ENCODE results near the gene FAM72C.
"Not testable (repeated sequence)": the region's sequence is repeated elsewhere in the genome, so short reads cannot be mapped to it uniquely, and the experiment has no call there.

Gene FAM72C

GRCh38 chr1:143971924-143972700 is at the start of gene FAM72C:
Gene FAM72C, minus strand, starts transcription at chr1:143971986. Its CDS starts 845 bp downstream, at chr1:143971141.
- H3K4me1 Mint-ChIP-seq (ENCODE audit: low read depth); H3K27me3 Mint-ChIP-seq; H3K27ac Mint-ChIP-seq; H3K9me3 Mint-ChIP-seq; H3K4me3 Mint-ChIP-seq; H3K36me3 Mint-ChIP-seq (ENCODE audit: low read depth); intact Hi-C loops (cut with micrococcal nuclease): not testable (repeated sequence)

GRCh38 chr1:144020001-144020738 is 48.4 kb upstream of the FAM72C start:
- H3K9me3 Mint-ChIP-seq; H3K36me3 Mint-ChIP-seq (ENCODE audit: low read depth); H3K27ac Mint-ChIP-seq; intact Hi-C loops (cut with micrococcal nuclease); H3K4me3 Mint-ChIP-seq; H3K27me3 Mint-ChIP-seq; H3K4me1 Mint-ChIP-seq (ENCODE audit: low read depth): not testable (repeated sequence)

- H3K9me3 Mint-ChIP-seq; H3K27me3 Mint-ChIP-seq; H3K27ac Mint-ChIP-seq; intact Hi-C loops (cut with micrococcal nuclease); H3K4me3 Mint-ChIP-seq; H3K4me1 Mint-ChIP-seq (ENCODE audit: low read depth); H3K36me3 Mint-ChIP-seq (ENCODE audit: low read depth): not testable (repeated sequence)
Measured at GRCh38 chr1:144019101-144019500, 47.3 kb upstream of the FAM72C start.

GRCh38 chr1:144015180-144015966 is 43.6 kb upstream of the FAM72C start:
- H3K9me3 Mint-ChIP-seq; H3K36me3 Mint-ChIP-seq (ENCODE audit: low read depth); H3K27me3 Mint-ChIP-seq; intact Hi-C loops (cut with micrococcal nuclease); H3K27ac Mint-ChIP-seq; H3K4me3 Mint-ChIP-seq; H3K4me1 Mint-ChIP-seq (ENCODE audit: low read depth): not testable (repeated sequence)

GRCh38 chr1:144014528-144014927 is 42.7 kb upstream of the FAM72C start:
- H3K27ac Mint-ChIP-seq: not testable (repeated sequence)

GRCh38 chr1:144014121-144014520 is 42.3 kb upstream of the FAM72C start:
- H3K27ac Mint-ChIP-seq; H3K36me3 Mint-ChIP-seq (ENCODE audit: low read depth); H3K4me3 Mint-ChIP-seq; H3K27me3 Mint-ChIP-seq; H3K9me3 Mint-ChIP-seq; H3K4me1 Mint-ChIP-seq (ENCODE audit: low read depth); intact Hi-C loops (cut with micrococcal nuclease): not testable (repeated sequence)

More at GRCh38 chr1:144014528-144014927, 42.7 kb upstream of the FAM72C start:
- H3K4me3 Mint-ChIP-seq; intact Hi-C loops (cut with micrococcal nuclease); H3K27me3 Mint-ChIP-seq; H3K4me1 Mint-ChIP-seq (ENCODE audit: low read depth); H3K9me3 Mint-ChIP-seq; H3K36me3 Mint-ChIP-seq (ENCODE audit: low read depth): not testable (repeated sequence)

GRCh38 chr1:144012168-144012733 is 40.5 kb upstream of the FAM72C start:
- H3K4me1 Mint-ChIP-seq (ENCODE audit: low read depth); intact Hi-C loops (cut with micrococcal nuclease); H3K27me3 Mint-ChIP-seq; H3K36me3 Mint-ChIP-seq (ENCODE audit: low read depth); H3K9me3 Mint-ChIP-seq; H3K27ac Mint-ChIP-seq; H3K4me3 Mint-ChIP-seq: not testable (repeated sequence)

- H3K4me3 Mint-ChIP-seq; H3K9me3 Mint-ChIP-seq; H3K36me3 Mint-ChIP-seq (ENCODE audit: low read depth); H3K4me1 Mint-ChIP-seq (ENCODE audit: low read depth); intact Hi-C loops (cut with micrococcal nuclease); H3K27ac Mint-ChIP-seq; H3K27me3 Mint-ChIP-seq: not testable (repeated sequence)
Measured at GRCh38 chr1:144009410-144009809, 37.6 kb upstream of the FAM72C start.

- H3K27me3 Mint-ChIP-seq; H3K9me3 Mint-ChIP-seq; intact Hi-C loops (cut with micrococcal nuclease); H3K4me3 Mint-ChIP-seq; H3K27ac Mint-ChIP-seq; H3K36me3 Mint-ChIP-seq (ENCODE audit: low read depth); H3K4me1 Mint-ChIP-seq (ENCODE audit: low read depth): not testable (repeated sequence)
Measured at GRCh38 chr1:144004259-144004658, 32.5 kb upstream of the FAM72C start.

GRCh38 chr1:144003306-144004029 is 31.7 kb upstream of the FAM72C start:
- H3K27ac Mint-ChIP-seq; H3K9me3 Mint-ChIP-seq; H3K36me3 Mint-ChIP-seq (ENCODE audit: low read depth); H3K4me3 Mint-ChIP-seq; H3K4me1 Mint-ChIP-seq (ENCODE audit: low read depth); H3K27me3 Mint-ChIP-seq; intact Hi-C loops (cut with micrococcal nuclease): not testable (repeated sequence)

- H3K4me1 Mint-ChIP-seq (ENCODE audit: low read depth); H3K4me3 Mint-ChIP-seq; H3K27me3 Mint-ChIP-seq; H3K27ac Mint-ChIP-seq; H3K9me3 Mint-ChIP-seq; intact Hi-C loops (cut with micrococcal nuclease); H3K36me3 Mint-ChIP-seq (ENCODE audit: low read depth): not testable (repeated sequence)
Measured at GRCh38 chr1:144002141-144002881, 30.5 kb upstream of the FAM72C start.

- H3K27ac Mint-ChIP-seq; H3K27me3 Mint-ChIP-seq; H3K9me3 Mint-ChIP-seq; H3K4me1 Mint-ChIP-seq (ENCODE audit: low read depth); intact Hi-C loops (cut with micrococcal nuclease); H3K4me3 Mint-ChIP-seq; H3K36me3 Mint-ChIP-seq (ENCODE audit: low read depth): not testable (repeated sequence)
Measured at GRCh38 chr1:144001077-144001476, 29.3 kb upstream of the FAM72C start.

- H3K27me3 Mint-ChIP-seq; H3K4me3 Mint-ChIP-seq; intact Hi-C loops (cut with micrococcal nuclease); H3K27ac Mint-ChIP-seq; H3K9me3 Mint-ChIP-seq; H3K4me1 Mint-ChIP-seq (ENCODE audit: low read depth); H3K36me3 Mint-ChIP-seq (ENCODE audit: low read depth): not testable (repeated sequence)
Measured at GRCh38 chr1:143996020-143996419, 24.2 kb upstream of the FAM72C start.

Measured in dendritic cell treated with granulocyte-macrophage colony-stimulating factor and Interleukin-4, amounts not matched to agents 40 ng/mL and 50 ng/mL, for 4 days (primary cell).